Activated CD8-positive, alpha-beta memory T cell treated with anti-CD3 and anti-CD28 coated beads for 48 hours (primary cell): ENCODE measurements around the gene CD48.

ENCODE experiments used
- DNase-seq, 3 experiments: peaks; one replicate each; pipeline ENCODE4 v3.0.0-alpha.2; 2020; ENCODE audit warnings: low read depth in 2 of 3, low spot score in 2 of 3

CD48 gene

GRCh38 chr1:160634543-160635491, 76.8 kb downstream of the CD48 start:
- no peak for DNase-seq

GRCh38 chr1:160633330-160633903, 78.2 kb downstream of the CD48 start:
- DNase-seq: no peak

GRCh38 chr1:160631983-160632625, 79.5 kb downstream of the CD48 start:
- no peak for DNase-seq

GRCh38 chr1:160630523-160631451, 80.8 kb downstream of the CD48 start:
- no peak for DNase-seq

GRCh38 chr1:160629286-160630210, 82.1 kb downstream of the CD48 start:
- no peak for DNase-seq

- DNase-seq: no peak
These were observed 82.8 kb downstream of the CD48 start for GRCh38 chr1:160628799-160629263.
